ENCODE measurements around the gene LRCH3.
"Not testable (repeated sequence)": the region's sequence is repeated elsewhere in the genome, so short reads cannot be mapped to it uniquely, and the experiment has no call there.

Gene LRCH3

GRCh38 chr3:197841789-197842188, 50.7 kb downstream of the LRCH3 start:
- DNase-seq, result no peak

GRCh38 chr3:197846491-197846890, 55.4 kb downstream of the LRCH3 start:
- no peak for DNase-seq

GRCh38 chr3:197847866-197848401, 56.9 kb downstream of the LRCH3 start:
- peak; percentile 37 for DNase-seq

- DNase-seq, result peak; percentile 44
These were observed 63.7 kb downstream of the LRCH3 start for GRCh38 chr3:197854596-197855343.

- no peak for DNase-seq
These were observed 64.5 kb downstream of the LRCH3 start for GRCh38 chr3:197855571-197855970.

- no peak for DNase-seq
These were observed 65.3 kb downstream of the LRCH3 start for GRCh38 chr3:197856199-197856816.

- DNase-seq, result no peak
These were observed 67.1 kb downstream of the LRCH3 start for GRCh38 chr3:197858133-197858532.

- no peak for DNase-seq
These were observed 67.5 kb downstream of the LRCH3 start for GRCh38 chr3:197858598-197858997.

GRCh38 chr3:197866035-197866434, 75.0 kb downstream of the LRCH3 start:
- no peak for DNase-seq

GRCh38 chr3:197873329-197873728, 82.3 kb downstream of the LRCH3 start:
- no peak for DNase-seq

- no peak for DNase-seq
These were observed 83.0 kb downstream of the LRCH3 start for GRCh38 chr3:197874064-197874463.

GRCh38 chr3:197874653-197875052, 83.6 kb downstream of the LRCH3 start:
- no peak for DNase-seq

GRCh38 chr3:197877902-197878301, 86.8 kb downstream of the LRCH3 start:
- no peak for DNase-seq

GRCh38 chr3:197878427-197878826, 87.4 kb downstream of the LRCH3 start:
- DNase-seq, result no peak

GRCh38 chr3:197880491-197881269, 89.6 kb downstream of the LRCH3 start:
- DNase-seq, result no peak

- no peak for DNase-seq
These were observed 90.4 kb downstream of the LRCH3 start for GRCh38 chr3:197881270-197881969.

- no peak for DNase-seq
These were observed 90.9 kb downstream of the LRCH3 start for GRCh38 chr3:197881970-197882338.

GRCh38 chr3:197882586-197882985, 91.5 kb downstream of the LRCH3 start:
- no peak for DNase-seq

GRCh38 chr3:197883541-197883940, 92.5 kb downstream of the LRCH3 start:
- no peak for DNase-seq

GRCh38 chr3:197884330-197884729, 93.3 kb downstream of the LRCH3 start:
- DNase-seq, result not testable (repeated sequence)

- DNase-seq, result not testable (repeated sequence)
These were observed 95.0 kb downstream of the LRCH3 start for GRCh38 chr3:197886052-197886451.

- not testable (repeated sequence) for DNase-seq
These were observed 96.5 kb downstream of the LRCH3 start for GRCh38 chr3:197887430-197888053.
